ENCODE data around the gene TEX53. TPM values are rescaled to one million over a fixed set of nuclear protein-coding genes. Genes with fewer than 3 reads are reported as not detected.

Gene TEX53
- total RNA-seq, 3 donors from 2014 or later = not detected

DNA sequence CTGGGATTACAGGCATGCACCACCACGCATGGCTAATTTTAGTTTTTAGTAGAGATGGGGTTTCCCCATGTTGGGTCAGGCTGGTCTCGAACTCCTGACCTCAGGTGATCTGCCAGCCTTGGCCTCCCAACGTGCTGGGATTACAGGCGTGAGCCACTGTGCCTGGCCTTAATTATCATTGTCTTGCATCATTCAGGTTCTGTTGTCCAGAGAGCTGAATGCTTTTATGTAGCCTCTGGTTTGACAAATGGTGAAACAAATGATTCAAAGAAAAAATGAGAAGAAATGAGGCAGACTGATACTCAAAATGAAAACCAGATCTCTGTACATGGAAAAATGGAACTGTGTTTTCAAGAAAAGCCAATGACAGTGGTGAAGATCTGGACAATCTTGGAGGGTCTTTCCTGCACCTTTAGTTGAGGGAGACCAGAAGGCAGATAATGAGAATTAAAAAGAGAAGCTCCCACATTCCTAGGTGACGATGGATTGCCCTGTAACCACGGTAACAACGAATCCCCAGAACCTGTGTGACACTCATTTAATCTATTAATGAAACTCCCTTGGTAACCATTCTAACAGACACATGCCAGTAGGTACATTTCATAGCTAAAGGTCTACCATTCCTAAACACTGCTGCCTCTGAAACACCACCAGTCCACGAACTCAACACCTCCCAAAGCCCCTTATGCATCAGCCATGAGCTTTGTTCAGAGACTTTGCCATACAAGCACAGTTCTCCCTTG is 22.8 kb upstream of the TEX53 start:
- Histone ChIP-seq H3K4me1 (no peaks in the 10 kb centered on the region), H3K27me3 (no peaks in the 10 kb centered on the region), H3K4me3 (no peak overlapping the region), H3K9me3 (no peaks in the 10 kb centered on the region), H3K27ac (no peak overlapping the region), H3K36me3 (no peaks in the 10 kb centered on the region)
- DNase-seq (ENCODE audit: low spot score in 2 of 2) = no peak
- TF ChIP-seq POLR2A (IDR thresholded peaks at IDR 0.05) (no peak), POLR2AphosphoS5 (IDR thresholded peaks at IDR 0.05) (no peak), CTCF (IDR thresholded peaks at IDR 0.05) (no peak)
- intact Hi-C loops (cut with DNase I; ENCODE audit: low total_unique reads) = no loop called here

GRCh38 chr9:114678795-114679194 is 21.2 kb upstream of the TEX53 start:
- H3K4me3 ChIP-seq = no peak overlapping the region
- TF ChIP-seq CTCF (IDR thresholded peaks at IDR 0.05) = no peak
- TF ChIP-seq POLR2AphosphoS5 (IDR thresholded peaks at IDR 0.05) = no peak
- no peak for TF ChIP-seq POLR2A (IDR thresholded peaks at IDR 0.05)
- intact Hi-C loops (cut with DNase I; ENCODE audit: low total_unique reads) = no loop called here
- DNase-seq (ENCODE audit: low spot score in 2 of 2) = no peak
- no peaks in the 10 kb centered on the region for H3K36me3 ChIP-seq
- no peaks in the 10 kb centered on the region for H3K27me3 ChIP-seq
- H3K27ac ChIP-seq = no peak overlapping the region
- no peaks in the 10 kb centered on the region for H3K9me3 ChIP-seq
- no peaks in the 10 kb centered on the region for H3K4me1 ChIP-seq

- no peak for TF ChIP-seq POLR2A (IDR thresholded peaks at IDR 0.05)
- no peak for TF ChIP-seq CTCF (IDR thresholded peaks at IDR 0.05)
- DNase-seq (ENCODE audit: low spot score in 2 of 2) = no peak
- no peaks in the 10 kb centered on the region for H3K4me1 ChIP-seq
- intact Hi-C loops (cut with DNase I; ENCODE audit: low total_unique reads) = no loop called here
- H3K27me3 ChIP-seq = no peaks in the 10 kb centered on the region
- no peaks in the 10 kb centered on the region for H3K9me3 ChIP-seq
- no peaks in the 10 kb centered on the region for H3K36me3 ChIP-seq
- no peak overlapping the region for H3K27ac ChIP-seq
- no peak overlapping the region for H3K4me3 ChIP-seq
These were observed 20.5 kb upstream of the TEX53 start for GRCh38 chr9:114678130-114678529.

DNA sequence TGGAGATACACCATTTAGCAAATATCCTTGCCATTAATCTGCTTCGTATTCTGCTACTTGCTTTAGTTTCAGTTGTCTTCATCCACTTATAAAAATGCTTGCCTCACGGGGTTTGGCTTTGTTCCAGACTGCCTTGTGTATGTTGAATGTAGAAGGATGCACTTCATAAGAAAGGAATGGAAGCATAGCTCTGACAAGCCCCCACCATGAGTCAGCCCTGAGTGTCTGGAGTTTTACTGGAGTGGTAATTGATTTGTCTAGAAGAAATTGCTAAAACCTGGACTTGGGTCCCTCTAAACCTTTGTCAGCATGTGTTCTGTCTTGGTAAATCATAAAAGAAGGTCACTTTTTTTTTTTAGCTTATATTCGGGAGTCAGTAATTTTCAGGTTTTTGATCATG is 19.8 kb upstream of the TEX53 start:
- no peak for TF ChIP-seq POLR2AphosphoS5 (IDR thresholded peaks at IDR 0.05)
- no peak for TF ChIP-seq CTCF (IDR thresholded peaks at IDR 0.05)
- no peak for TF ChIP-seq POLR2A (IDR thresholded peaks at IDR 0.05)
- Histone ChIP-seq H3K4me1 (no peaks in the 10 kb centered on the region), H3K36me3 (no peaks in the 10 kb centered on the region), H3K4me3 (no peak overlapping the region), H3K27me3 (no peaks in the 10 kb centered on the region), H3K9me3 (no peaks in the 10 kb centered on the region), H3K27ac (no peak overlapping the region)
- intact Hi-C loops (cut with DNase I; ENCODE audit: low total_unique reads) = no loop called here
- no peak for DNase-seq (ENCODE audit: low spot score in 2 of 2)

- Histone ChIP-seq H3K4me1 (no peaks in the 10 kb centered on the region), H3K9me3 (no peaks in the 10 kb centered on the region), H3K27ac (no peak overlapping the region), H3K36me3 (no peaks in the 10 kb centered on the region), H3K27me3 (no peaks in the 10 kb centered on the region), H3K4me3 (no peak overlapping the region)
- intact Hi-C loops (cut with DNase I; ENCODE audit: low total_unique reads) = no loop called here
- TF ChIP-seq CTCF (IDR thresholded peaks at IDR 0.05) (no peak), POLR2AphosphoS5 (IDR thresholded peaks at IDR 0.05) (no peak), POLR2A (IDR thresholded peaks at IDR 0.05) (no peak)
- no peak for DNase-seq (ENCODE audit: low spot score in 2 of 2)
These were observed 19.3 kb upstream of the TEX53 start for GRCh38 chr9:114676901-114677300.
